GM12878 (cell line): ENCODE measurements around the gene PAK5. TPM values are rescaled to one million over a fixed set of nuclear protein-coding genes. Genes with fewer than 3 reads are reported as not detected.

Experiments
- ATAC-seq: fragments of 200-7000 bp; cut with Tn5 transposase; 3 replicates; pipeline ENCODE4 v1.9.1; 2020; ENCODE audit warnings: mild to moderate bottlenecking, moderate library complexity
- BruUV-seq: library from RNA; stranded (reverse); fragments of 400-500 nt; replicated peaks from 2 replicates; lab custom pipeline; 2021; lab: Mats Ljungman, UMichigan
- CTCF ChIA-PET: fragments of 300-600 bp; sonication (Branson Sonifier 250); formaldehyde crosslinking; extraction: SDS; loops from one replicate; lab custom pipeline; 2021; ENCODE audit warnings: inconsistent platforms; lab: Yijun Ruan, JAX
- POLR2A ChIA-PET: fragments of 350-600 bp; formaldehyde crosslinking; extraction: SDS; loops from one replicate; lab custom pipeline; 2021; ENCODE audit warnings: inconsistent platforms; lab: Charles Lee
- RAD21 ChIA-PET: fragments of 300-600 bp; sonication (Branson Sonifier 250); formaldehyde crosslinking; loops from one replicate; lab custom pipeline; 2023; ENCODE audit warnings: antibody characterized with exemption; ENCODE audit not compliant: unreplicated experiment; lab: Charles Lee
- SMC1A ChIA-PET: fragments of 300-600 bp; sonication (Branson Sonifier 250); formaldehyde crosslinking; loops from one replicate; lab custom pipeline; 2023; ENCODE audit not compliant: unreplicated experiment, uncharacterized antibody; lab: Charles Lee
- DNase-seq: peaks from one replicate; pipeline ENCODE4 v3.0.0-alpha.2; 2011; ENCODE audit warnings: low read depth, low spot score
- FAIRE-seq: peaks from 3 replicates; lab custom pipeline; 2011; peaks lifted over from hg19 to GRCh38; lab: Jason Lieb, UNC
- H2AFZ ChIP-seq: 2 replicates; pipeline ENCODE4 v1.6.0; 2011; ENCODE audit warnings: low read depth, low read length, control low read depth; ENCODE audit not compliant: control insufficient read depth
- H3K27ac ChIP-seq: 2 replicates; pipeline ENCODE4 v1.5.1; 2011; ENCODE audit warnings: control low read depth; ENCODE audit not compliant: control insufficient read depth, insufficient read depth
- H3K27me3 ChIP-seq, 2 experiments: replicated peaks in 1 of 2; 2 replicates each; pipeline versions ENCODE4 v1.6.0 to v1.6.1; 2011; ENCODE audit warnings: low read length in 1 of 2; ENCODE audit not compliant: control insufficient read depth in 2 of 2, insufficient read depth in 2 of 2
- H3K36me3 ChIP-seq, 2 experiments: 2 replicates each; pipeline ENCODE4 v1.5.1; 2011; ENCODE audit warnings: low read length in 1 of 2; ENCODE audit not compliant: control insufficient read depth in 2 of 2, insufficient read depth in 2 of 2
- H3K4me1 ChIP-seq: 2 replicates; pipeline ENCODE4 v1.6.1; 2011; ENCODE audit warnings: mild to moderate bottlenecking, low read length, moderate library complexity, mixed read lengths; ENCODE audit not compliant: control insufficient read depth, insufficient read depth
- H3K4me2 ChIP-seq: 2 replicates; pipeline ENCODE4 v1.6.0; 2011; ENCODE audit warnings: control low read depth; ENCODE audit not compliant: control insufficient read depth, insufficient read depth
- H3K4me3 ChIP-seq: fragments of 200-600 bp; sonication (generic); 2 replicates; pipeline ENCODE4 v1.5.1; 2016
- H3K79me2 ChIP-seq: 2 replicates; pipeline ENCODE4 v1.6.0; 2011; ENCODE audit warnings: low read length; ENCODE audit not compliant: control insufficient read depth, insufficient read depth
- H3K9ac ChIP-seq: 2 replicates; pipeline ENCODE4 v1.8.0; 2011; ENCODE audit warnings: low read length, control low read depth, mixed read lengths; ENCODE audit not compliant: control insufficient read depth, insufficient read depth
- H3K9me3 ChIP-seq: replicated peaks from 3 replicates; pipeline ENCODE4 v1.5.1; 2011; ENCODE audit warnings: mild to moderate bottlenecking, low read length; ENCODE audit not compliant: control insufficient read depth, insufficient read depth
- H4K20me1 ChIP-seq: 2 replicates; pipeline ENCODE4 v1.6.0; 2011; ENCODE audit not compliant: control insufficient read depth, insufficient read depth
- CREB1 ChIP-seq: IDR thresholded peaks from 2 replicates; pipeline ENCODE4 v1.6.1; 2012; ENCODE audit warnings: low read depth, mild to moderate bottlenecking, inconsistent platforms
- CREM ChIP-seq: IDR thresholded peaks from 2 replicates; pipeline ENCODE4 v1.6.1; 2014; ENCODE audit warnings: antibody characterized with exemption, low read depth
- ELK1 ChIP-seq: IDR thresholded peaks from 2 replicates; pipeline ENCODE4 v1.6.1; 2012; ENCODE audit warnings: low read depth, low read length, improper control_type of control experiment
- IRF5 ChIP-seq: fragments of 450-650 bp; IDR thresholded peaks from 2 replicates; pipeline ENCODE4 v1.6.1; 2017; ENCODE audit warnings: borderline replicate concordance
- NR2F1 ChIP-seq: fragments of 450-650 bp; conservative IDR thresholded peaks from 2 replicates; pipeline ENCODE4 v1.6.1; 2017; ENCODE audit warnings: mild to moderate bottlenecking
- PAX8 ChIP-seq: fragments of 450-650 bp; IDR thresholded peaks from 2 replicates; pipeline ENCODE4 v1.6.1; 2017; ENCODE audit warnings: mild to moderate bottlenecking, moderate library complexity
- USF1 ChIP-seq: IDR thresholded peaks from 2 replicates; pipeline ENCODE4 v1.6.1; 2011; ENCODE audit warnings: borderline replicate concordance, low read depth, mild to moderate bottlenecking, moderate library complexity, mixed read lengths, low read length; ENCODE audit not compliant: insufficient read depth; ENCODE audit errors: extremely low read length
- YBX1 ChIP-seq: fragments of 450-650 bp; IDR thresholded peaks from 2 replicates; pipeline ENCODE4 v1.6.1; 2016; ENCODE audit warnings: antibody characterized with exemption
- ZZZ3 ChIP-seq: IDR thresholded peaks from 2 replicates; pipeline ENCODE4 v1.6.1; 2011; ENCODE audit warnings: low read depth; ENCODE audit not compliant: control insufficient read depth, insufficient read length
- whole genome bisulfite sequencing: methylation state at CpG from one replicate; pipeline ENCODE4 v1.1.6; 2016; ENCODE audit warnings: low lambda C conversion rate; ENCODE audit not compliant: insufficient replicate concordance, insufficient coverage; ENCODE audit errors: missing lambda C conversion rate; 5-methylcytosine and 5-hydroxymethylcytosine counted together
- in situ Hi-C: fragments of 300-500 bp; cut with MboI; formaldehyde crosslinking; loops from 9 replicates; pipeline ENCODE4 v1.14.3; 2018; ENCODE audit warnings: mixed read lengths
- intact Hi-C: fragments of 100-400 bp; cut with micrococcal nuclease; formaldehyde crosslinking; loops from one replicate; pipeline ENCODE4 v1.14.2; 2022; ENCODE audit not compliant: unreplicated experiment
- polyA plus RNA-seq, 11 experiments: library from polyadenylated mRNA; depleted of rRNA in 4 of 11; unstranded in 6 of 11; stranded (reverse) in 5 of 11; fragments of >200 nt; fragmentation: Nextera tagmentation in 4 of 11; fragmentation: Illumina TruSeq in 1 of 11; extraction: Ambion mirVana in 4 of 11; extraction: Trizol in 1 of 11; gene quantifications; 1 replicate in 1 of 11; 2 replicates in 10 of 11; pipeline versions ENCODE4 v1.2.1 to v1.2.3, GENCODE V29; 2011 to 2016; ENCODE audit warnings: inconsistent platforms in 2 of 11, missing spikeins in 2 of 11, low read depth in 1 of 11
- total RNA-seq, 4 experiments: library from RNA; depleted of rRNA in 3 of 4; stranded (reverse); fragments of >200 nt in 3 of 4; fragmentation: Illumina TruSeq in 1 of 4; extraction: Trizol in 1 of 4; gene quantifications; 2 replicates each; pipeline versions ENCODE4 v1.2.1 to v1.2.3, GENCODE V29; 2013 to 2021

PAK5 gene
- total and polyA plus RNA-seq, 10 of the 15 experiments (the other 5 are each of a cell fraction or from before 2014, with no cell fraction given) = not detected

- Histone ChIP-seq H4K20me1 (no peaks in the 10 kb centered on the region), H3K27ac (no peak overlapping the region), H3K4me2 (no peak overlapping the region), H2AFZ (no peak overlapping the region), H3K9ac (no peak overlapping the region), H3K9me3 (no peaks in the 10 kb centered on the region; the same call in 2 of the 3 replicates), H3K4me3 (peak overlapping the region; percentile 26), H3K4me1 (peaks cover 25% of the 10 kb centered on the region), H3K27me3 (peaks cover 2 to 15% of the 10 kb centered on the region in 2 experiments; a peak in 3 of 4 replicates), H3K36me3 (no peaks in the 10 kb centered on the region; a peak in 1 of 4 replicates), H3K79me2 (peaks cover 14% of the 10 kb centered on the region)
- CTCF ChIA-PET = no interaction called here
- RAD21 ChIA-PET = no interaction called here
- no peak for TF ChIP-seq PAX8
- TF ChIP-seq CREB1 = no peak
- no peak for TF ChIP-seq CREM
- TF ChIP-seq ELK1 = no peak
- no peak for TF ChIP-seq NR2F1
- TF ChIP-seq IRF5 = no peak
- TF ChIP-seq USF1 = no peak
- TF ChIP-seq YBX1 = no peak
- TF ChIP-seq ZZZ3 = no peak
- POLR2A ChIA-PET = no interaction called here
- WGBS = 37% methylated on average over 9 of the region's 9 CpGs
- SMC1A ChIA-PET = no interaction called here
- BruUV-seq = no TSS peak
- no peak for FAIRE-seq
- no peak for DNase-seq
- no peak for ATAC-seq
- in situ Hi-C loops (no loop called here), intact Hi-C loops (no loop called here)
These were observed 324.8 kb downstream of the PAK5 start for GRCh38 chr20:9514072-9514460.
